Lower lobe of right lung (tissue), 2 donors: ENCODE data around the gene C16orf96. TPM values are rescaled to one million over a fixed set of nuclear protein-coding genes. Genes with fewer than 3 reads are reported as not detected.

ENCODE experiments used
- ATAC-seq, 2 donors: fragments of 200-7000 bp; cut with Tn5 transposase; one replicate each; pipeline ENCODE4 v1.9.1; 2020 to 2022; ENCODE audit warnings: mild to moderate bottlenecking in 2 of 2, moderate library complexity in 2 of 2
- DNase-seq: peaks from one replicate; pipeline ENCODE4 v3.0.0-alpha.2; 2020
- H3K27ac ChIP-seq: fragments of 200-600 bp; one replicate; pipeline ENCODE4 v1.8.0; 2022
- H3K27me3 ChIP-seq: fragments of 200-600 bp; one replicate; pipeline ENCODE4 v1.8.0; 2022; ENCODE audit warnings: low read depth
- H3K36me3 ChIP-seq: fragments of 200-600 bp; one replicate; pipeline ENCODE4 v1.8.0; 2022; ENCODE audit warnings: mild to moderate bottlenecking
- H3K4me1 ChIP-seq: fragments of 200-600 bp; one replicate; pipeline ENCODE4 v1.8.0; 2022
- H3K4me3 ChIP-seq: fragments of 200-600 bp; one replicate; pipeline ENCODE4 v1.8.0; 2022; ENCODE audit warnings: mild to moderate bottlenecking
- H3K9me3 ChIP-seq: fragments of 200-600 bp; one replicate; pipeline ENCODE4 v1.8.0; 2022
- intact Hi-C: fragments of 100-400 bp; cut with DNase I; formaldehyde crosslinking; loops from one replicate; pipeline ENCODE4 v1.11.0; 2022
- total RNA-seq: library from RNA; stranded (reverse); fragmentation: NEBNext Ultra II Directional; extraction: Animal tissue kit (Norgen Biotek cat#: 25700); gene quantifications from one replicate; pipeline ENCODE4 v1.2.1, GENCODE V29; 2021
- TF ChIP-seq, protein P1 (sequence below): fragments of 200-600 bp; IDR thresholded peaks from one replicate; pipeline ENCODE4 v1.8.0; 2022; ENCODE audit warnings: antibody characterized with exemption, mild to moderate bottlenecking
- donor health status: DM: no; HTN: yes; CAD: no; lungs with severe emphysema.

Gene C16orf96
- total RNA-seq, 1 donor from 2014 or later: 0.21 TPM

DNA sequence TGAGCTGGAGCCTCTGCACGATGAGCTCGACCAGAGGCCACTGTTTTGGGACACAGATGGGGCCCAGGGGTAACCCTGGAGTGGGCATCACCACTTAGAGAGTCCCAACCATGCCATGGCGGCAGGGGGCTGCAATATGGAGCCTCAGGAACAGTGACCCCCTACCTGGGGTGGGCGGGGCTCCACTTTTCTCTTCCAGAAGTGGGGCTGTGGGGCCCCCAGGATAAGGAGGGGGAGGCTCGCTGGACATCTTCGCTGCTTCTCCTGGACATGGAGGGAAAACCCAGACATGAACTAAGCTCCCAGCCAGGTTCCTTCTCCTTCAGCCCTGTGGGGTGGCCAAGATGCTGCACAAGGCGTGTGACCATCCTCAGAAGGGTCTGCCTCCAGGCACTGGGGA lies 42.3 kb upstream of the C16orf96 start:
- no peak overlapping the region for H3K4me3 ChIP-seq
- no peaks in the 10 kb centered on the region for H3K9me3 ChIP-seq
- H3K27ac ChIP-seq: peak overlapping the region; percentile 44
- no peaks in the 10 kb centered on the region for H3K27me3 ChIP-seq
- ATAC-seq (no peak), DNase-seq (no peak)
- peaks cover 48% of the 10 kb centered on the region for H3K36me3 ChIP-seq
- TF ChIP-seq, protein P1, sequence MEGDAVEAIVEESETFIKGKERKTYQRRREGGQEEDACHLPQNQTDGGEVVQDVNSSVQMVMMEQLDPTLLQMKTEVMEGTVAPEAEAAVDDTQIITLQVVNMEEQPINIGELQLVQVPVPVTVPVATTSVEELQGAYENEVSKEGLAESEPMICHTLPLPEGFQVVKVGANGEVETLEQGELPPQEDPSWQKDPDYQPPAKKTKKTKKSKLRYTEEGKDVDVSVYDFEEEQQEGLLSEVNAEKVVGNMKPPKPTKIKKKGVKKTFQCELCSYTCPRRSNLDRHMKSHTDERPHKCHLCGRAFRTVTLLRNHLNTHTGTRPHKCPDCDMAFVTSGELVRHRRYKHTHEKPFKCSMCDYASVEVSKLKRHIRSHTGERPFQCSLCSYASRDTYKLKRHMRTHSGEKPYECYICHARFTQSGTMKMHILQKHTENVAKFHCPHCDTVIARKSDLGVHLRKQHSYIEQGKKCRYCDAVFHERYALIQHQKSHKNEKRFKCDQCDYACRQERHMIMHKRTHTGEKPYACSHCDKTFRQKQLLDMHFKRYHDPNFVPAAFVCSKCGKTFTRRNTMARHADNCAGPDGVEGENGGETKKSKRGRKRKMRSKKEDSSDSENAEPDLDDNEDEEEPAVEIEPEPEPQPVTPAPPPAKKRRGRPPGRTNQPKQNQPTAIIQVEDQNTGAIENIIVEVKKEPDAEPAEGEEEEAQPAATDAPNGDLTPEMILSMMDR: no peak
- peaks cover 49% of the 10 kb centered on the region for H3K4me1 ChIP-seq
- intact Hi-C loops: no loop called here

DNA sequence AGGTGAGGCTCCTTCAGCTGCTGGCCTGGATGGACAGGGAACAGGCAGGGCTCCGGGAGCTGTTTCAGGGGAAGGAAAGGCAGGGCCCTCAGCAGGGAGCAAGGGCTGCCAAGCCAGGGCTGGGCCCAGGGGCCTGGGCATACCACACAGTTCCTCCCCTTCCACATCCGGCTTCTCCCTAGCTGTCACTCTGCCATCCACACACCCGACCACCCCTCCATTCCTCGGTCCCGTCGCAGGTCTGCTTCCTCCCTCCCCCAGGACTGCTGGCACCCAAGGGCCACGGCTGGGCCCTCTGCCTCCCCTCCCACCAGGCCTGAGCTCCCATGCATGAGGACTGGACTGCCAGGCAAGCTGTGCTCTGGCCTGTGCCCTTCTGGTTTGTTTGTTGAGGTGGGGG lies 41.5 kb upstream of the C16orf96 start:
- Histone ChIP-seq H3K4me3 (no peak overlapping the region), H3K27ac (peak overlapping the region; percentile 44), H3K36me3 (peaks cover 40% of the 10 kb centered on the region), H3K27me3 (no peaks in the 10 kb centered on the region), H3K4me1 (peaks cover 49% of the 10 kb centered on the region), H3K9me3 (no peaks in the 10 kb centered on the region)
- peak in 1 of 2 donors; percentile 7 for ATAC-seq
- no peak for DNase-seq
- intact Hi-C loops: no loop called here
- TF ChIP-seq, protein P1: no peak

DNA sequence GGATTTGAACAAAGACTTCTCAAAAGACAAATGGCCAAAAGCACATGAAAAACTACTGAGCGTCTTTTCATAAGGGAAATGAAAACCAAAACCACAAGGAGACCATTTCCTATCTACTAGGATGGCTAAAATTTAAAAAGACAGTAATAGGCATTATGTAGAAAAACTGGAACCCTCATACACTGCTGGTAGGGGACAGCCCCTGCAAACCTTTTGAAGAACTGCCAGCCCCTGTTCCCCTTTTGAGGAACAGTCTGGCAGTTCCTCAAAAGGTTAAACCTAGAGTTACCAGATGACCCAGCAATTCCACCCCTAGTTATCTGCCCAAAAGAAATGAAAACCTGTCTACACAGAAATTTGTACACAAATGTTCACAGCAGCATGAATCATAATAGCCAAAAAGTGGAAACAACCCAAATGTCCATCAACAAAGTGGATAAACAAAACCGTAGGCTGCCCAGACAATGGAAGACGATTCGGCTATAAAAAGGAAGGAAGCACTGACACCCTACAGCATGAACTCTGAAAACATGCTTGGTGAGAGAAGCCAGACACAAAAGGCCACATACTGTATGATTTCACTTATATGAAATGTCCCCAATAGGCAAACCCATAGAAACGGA lies 40.4 kb upstream of the C16orf96 start:
- H3K4me3 ChIP-seq: no peak overlapping the region
- ATAC-seq: peak; percentile 17 to 66
- TF ChIP-seq, protein P1: no peak
- DNase-seq: no peak
- H3K27ac ChIP-seq: peak overlapping the region; percentile 44
- intact Hi-C loops: no loop called here
- no peaks in the 10 kb centered on the region for H3K27me3 ChIP-seq
- H3K36me3 ChIP-seq: peaks cover 29% of the 10 kb centered on the region
- peaks cover 48% of the 10 kb centered on the region for H3K4me1 ChIP-seq
- H3K9me3 ChIP-seq: no peaks in the 10 kb centered on the region

DNA sequence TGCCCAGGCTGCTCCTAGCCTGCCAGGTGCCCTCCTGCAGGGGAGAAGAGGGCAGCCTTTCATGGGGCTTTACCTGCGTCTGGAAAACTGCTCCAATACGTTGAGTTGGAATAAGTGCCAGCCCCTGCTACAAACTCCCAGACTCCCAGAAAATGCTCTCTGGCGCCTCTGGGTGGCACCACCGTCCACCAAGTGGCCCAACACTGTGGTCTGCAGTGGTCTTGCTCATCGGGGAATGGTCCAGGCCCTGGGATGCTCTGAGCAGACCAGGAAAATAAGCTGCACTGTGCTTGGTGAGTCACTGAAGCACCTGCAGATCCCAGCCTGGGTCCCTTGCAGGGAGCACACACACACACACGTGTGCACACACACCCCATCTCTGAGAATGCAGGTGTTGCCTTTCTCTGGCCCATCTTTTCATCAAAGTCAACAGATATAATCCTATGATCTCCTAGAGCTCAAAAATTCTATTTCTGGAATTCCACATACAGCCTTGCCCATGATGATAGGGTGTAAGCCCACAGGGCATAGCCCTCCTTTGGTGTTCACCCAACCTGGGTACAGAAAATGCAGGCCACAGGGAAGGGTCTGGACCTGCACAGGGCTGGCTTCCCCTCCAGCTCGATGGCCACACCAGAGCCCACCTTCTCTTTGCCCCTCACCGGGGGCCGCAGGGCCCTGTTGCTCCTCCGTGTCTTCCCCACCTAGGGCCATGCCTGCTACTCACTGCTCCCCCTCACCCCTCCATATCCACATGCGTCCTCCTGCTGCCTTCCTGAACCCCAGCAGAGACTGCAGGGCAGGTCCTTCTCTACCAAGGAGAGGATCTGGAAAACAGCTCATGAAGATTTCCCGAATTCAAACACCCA lies 38.1 kb upstream of the C16orf96 start:
- Histone ChIP-seq H3K27me3 (no peaks in the 10 kb centered on the region), H3K27ac (no peak overlapping the region), H3K4me3 (no peak overlapping the region), H3K9me3 (no peaks in the 10 kb centered on the region), H3K36me3 (peaks cover 13% of the 10 kb centered on the region), H3K4me1 (peaks cover 33% of the 10 kb centered on the region)
- TF ChIP-seq, protein P1: peak; percentile 50
- intact Hi-C loops: no loop called here
- DNase-seq (no peak), ATAC-seq (peak; percentile 26 to 31)

DNA sequence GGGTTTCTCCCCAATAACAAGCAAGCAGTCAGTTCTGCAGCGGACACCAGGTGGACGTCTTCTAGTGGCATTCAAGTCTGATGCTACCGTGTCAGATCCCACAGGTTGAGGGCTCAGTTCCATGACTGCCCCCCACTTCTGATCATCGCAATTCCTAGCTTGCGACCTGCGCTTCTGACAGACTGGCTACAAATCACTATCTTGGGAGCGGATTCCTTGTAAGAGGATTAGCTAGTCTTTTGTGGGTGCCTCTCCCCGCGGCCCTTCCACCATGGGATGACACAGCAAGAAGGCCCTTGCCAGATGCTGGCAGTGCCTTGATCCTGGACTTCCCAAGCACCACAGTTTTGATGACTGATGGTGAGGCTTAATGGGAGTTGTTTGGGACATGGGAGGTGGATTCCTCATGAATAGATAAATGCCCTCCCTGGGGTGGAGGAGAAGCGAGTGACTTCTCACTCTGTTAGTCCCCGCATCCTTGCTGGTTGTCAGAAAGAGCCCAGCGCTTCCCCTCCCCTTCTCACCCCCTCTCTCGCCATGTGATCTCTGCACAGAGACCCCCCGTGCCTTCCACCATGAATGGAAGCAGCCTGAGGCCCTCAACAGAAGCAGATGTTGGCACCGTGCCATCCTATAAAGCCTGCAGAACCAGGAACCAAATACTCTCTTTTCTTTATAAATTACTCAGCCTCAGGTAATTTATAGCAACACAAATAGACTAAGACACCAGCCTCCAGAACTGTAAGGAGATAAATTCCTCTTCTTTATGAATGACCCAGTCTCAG lies 36.7 kb upstream of the C16orf96 start:
- peaks cover 27% of the 10 kb centered on the region for H3K4me1 ChIP-seq
- H3K9me3 ChIP-seq: no peaks in the 10 kb centered on the region
- DNase-seq: no peak
- no peak for ATAC-seq
- no peak overlapping the region for H3K27ac ChIP-seq
- TF ChIP-seq, protein P1: no peak
- intact Hi-C loops: no loop called here
- peaks cover 6% of the 10 kb centered on the region for H3K36me3 ChIP-seq
- H3K4me3 ChIP-seq: no peak overlapping the region
- H3K27me3 ChIP-seq: no peaks in the 10 kb centered on the region
